HEK293 (cell line): ENCODE measurements around the gene SYNPO2.

Experiments
- CTCF ChIP-seq: fragments of 450-650 bp; formaldehyde crosslinking; IDR thresholded peaks from 2 replicates; pipeline ENCODE4 v1.5.1; 2016; ENCODE audit warnings: missing biosample characterization, missing genetic modification characterization
- GLI2 ChIP-seq: fragments of 450-650 bp; formaldehyde crosslinking; IDR thresholded peaks from 2 replicates; pipeline ENCODE4; 2017; ENCODE audit warnings: missing biosample characterization, missing genetic modification characterization, low read depth, borderline replicate concordance
- MYNN ChIP-seq: fragments of 450-650 bp; formaldehyde crosslinking; IDR thresholded peaks from 2 replicates; pipeline ENCODE4 v1.5.1; 2016; ENCODE audit warnings: missing biosample characterization, missing genetic modification characterization, borderline replicate concordance
- PRDM1 ChIP-seq: fragments of 450-650 bp; formaldehyde crosslinking; IDR thresholded peaks from 2 replicates; pipeline ENCODE4; 2016; ENCODE audit warnings: missing biosample characterization, missing genetic modification characterization
- YY2 ChIP-seq: fragments of 450-650 bp; formaldehyde crosslinking; IDR thresholded peaks from 2 replicates; pipeline ENCODE4 v1.5.1; 2016; ENCODE audit warnings: missing biosample characterization, missing genetic modification characterization
- ZBTB17 ChIP-seq: fragments of 450-650 bp; formaldehyde crosslinking; IDR thresholded peaks from 2 replicates; pipeline ENCODE4 v1.5.1; 2016; ENCODE audit warnings: missing biosample characterization, missing genetic modification characterization
- ZNF184 ChIP-seq: fragments of 450-650 bp; IDR thresholded peaks from 2 replicates; pipeline ENCODE4 v1.5.1; 2018; ENCODE audit warnings: missing biosample characterization, mild to moderate bottlenecking, missing genetic modification characterization
- ZNF239 ChIP-seq: fragments of 450-650 bp; formaldehyde crosslinking; IDR thresholded peaks from 2 replicates; pipeline ENCODE4 v1.5.1; 2016; ENCODE audit warnings: missing biosample characterization, missing genetic modification characterization
- ZNF660 ChIP-seq: fragments of 450-650 bp; IDR thresholded peaks from 2 replicates; pipeline ENCODE4 v1.5.1; 2018; ENCODE audit warnings: missing biosample characterization, mild to moderate bottlenecking, missing genetic modification characterization

DNA sequence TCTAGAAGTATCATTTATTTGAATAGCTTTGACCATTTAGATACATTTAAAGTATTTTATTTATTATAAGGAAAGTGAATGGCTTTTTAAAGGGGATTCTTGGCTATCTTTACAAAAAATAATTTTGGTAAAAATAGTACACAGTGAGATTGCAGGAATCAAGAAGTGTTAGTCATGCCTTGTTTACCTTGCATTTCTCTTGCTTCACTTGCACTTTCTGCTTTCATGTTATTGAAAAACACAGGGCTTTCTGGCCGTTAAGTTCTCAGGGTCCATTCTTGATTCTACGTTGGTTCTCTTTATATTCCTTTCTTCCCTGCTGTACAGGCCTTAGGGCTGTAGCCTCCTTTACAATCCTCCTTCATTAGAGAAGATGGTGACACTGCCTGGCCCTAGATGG, 30.9 kb upstream of the SYNPO2 start:
- TF ChIP-seq CTCF (tag by site-specific recombination) = no peak
- TF ChIP-seq GLI2 (tag by site-specific recombination) = no peak
- peak; percentile 29; the same call in 1 of the 2 replicates for TF ChIP-seq PRDM1 (tag by site-specific recombination)
- TF ChIP-seq ZNF660 (tag by site-specific recombination) = no peak
- TF ChIP-seq ZBTB17 = no peak
- TF ChIP-seq ZNF184 (tag by site-specific recombination) = no peak
- TF ChIP-seq YY2 (tag by site-specific recombination) = no peak
- no peak for TF ChIP-seq ZNF239
- TF ChIP-seq MYNN (tag by site-specific recombination) = no peak
